Body of pancreas (tissue), 4 donors: ENCODE measurements around the gene FAM83D.

Experiments
- CTCF ChIP-seq, 7 experiments: fragments of 450-650 bp in 4 of 7; fragments of 200-600 bp in 3 of 7; sonication (generic) in 3 of 7; IDR thresholded peaks; one replicate each; pipeline ENCODE4 v1.5.1; 2016 to 2019; ENCODE audit warnings: antibody characterized with exemption in 7 of 7
- POLR2A ChIP-seq, 3 donors: fragments of 450-650 bp; IDR thresholded peaks; one replicate each; pipeline ENCODE4 v1.6.1; 2016; ENCODE audit warnings: antibody characterized with exemption in 3 of 3, mild to moderate bottlenecking in 2 of 3

GRCh38 chr20:38890497-38890818 is 35.8 kb upstream of the FAM83D start:
- TF ChIP-seq CTCF (IDR thresholded peaks at IDR 0.05) (no peak), POLR2A (IDR thresholded peaks at IDR 0.05) (no peak)
